HCT116 (cell line): ENCODE results near the gene NFIC. TPM values are rescaled to one million over a fixed set of nuclear protein-coding genes. Genes with fewer than 3 reads are reported as not detected.

Experiments
- ATAC-seq: fragments of 200-7000 bp; cut with Tn5 transposase; 2 replicates; pipeline ENCODE4 v1.9.1; 2020; ENCODE audit warnings: mild to moderate bottlenecking, moderate library complexity
- BruUV-seq: library from RNA; stranded (reverse); fragments of 400-500 nt; replicated peaks from 2 replicates; lab custom pipeline; 2021; lab: Mats Ljungman, UMichigan
- CTCF ChIA-PET: fragments of 300-600 bp; sonication (Branson Sonifier 250); formaldehyde crosslinking; loops from one replicate; lab custom pipeline; 2021; ENCODE audit warnings: antibody characterized with exemption; lab: Charles Lee
- POLR2A ChIA-PET: fragments of 300-600, 350-600 bp; sonication (Branson Sonifier 250); formaldehyde crosslinking; loops from one replicate; lab custom pipeline; 2021; ENCODE audit warnings: antibody characterized with exemption; lab: Charles Lee
- RAD21 ChIA-PET, 2 experiments: fragments of 300-600 bp; sonication (Branson Sonifier 250); formaldehyde crosslinking; loops; one replicate each; lab custom pipeline; 2023; ENCODE audit warnings: low total read pairs in 2 of 2; ENCODE audit not compliant: uncharacterized antibody in 2 of 2, unreplicated experiment in 2 of 2, low non-redundant PET in 1 of 2; lab: Charles Lee
- DNase-seq: peaks from one replicate; pipeline ENCODE4 v3.0.0-alpha.2; 2010; ENCODE audit warnings: low read depth, low spot score
- H2AFZ ChIP-seq: fragments of 200-600 bp; shearing (Covaris generic), sonication (generic); 2 replicates; pipeline ENCODE4 v1.6.1; 2017; ENCODE audit warnings: low read depth, mixed run types, mixed read lengths, antibody characterized with exemption, low read length; ENCODE audit not compliant: poor library complexity, severe bottlenecking
- H3K27ac ChIP-seq: 2 replicates; pipeline ENCODE4 v1.5.1; 2012; ENCODE audit warnings: low read depth, low read length
- H3K27me3 ChIP-seq: fragments of 200-600 bp; sonication (generic); 2 replicates; pipeline ENCODE4 v1.6.1; 2016; ENCODE audit warnings: mixed run types, low read length, mixed read lengths; ENCODE audit not compliant: insufficient read depth
- H3K36me3 ChIP-seq, 2 experiments: fragments of 200-500 bp in 1 of 2; fragments of 200-600 bp in 1 of 2; sonication (Bioruptor generic) in 1 of 2; sonication (generic) in 1 of 2; 2 replicates each; pipeline versions ENCODE4 v1.5.1 to v1.6.1; 2014 to 2016; ENCODE audit warnings: low read length in 2 of 2, inconsistent platforms in 1 of 2, mixed read lengths in 1 of 2, mixed run types in 1 of 2; ENCODE audit not compliant: insufficient read depth in 2 of 2, control insufficient read depth in 1 of 2
- H3K4me1 ChIP-seq, 2 experiments: fragments of 200-600 bp in 1 of 2; sonication (generic) in 1 of 2; 2 replicates each; pipeline versions ENCODE4 v1.5.1 to v1.6.1; 2012 to 2017; ENCODE audit warnings: low read length in 2 of 2, inconsistent platforms in 1 of 2, mild to moderate bottlenecking in 1 of 2, mixed read lengths in 1 of 2, mixed run types in 1 of 2, moderate library complexity in 1 of 2; ENCODE audit not compliant: insufficient read depth in 2 of 2, control insufficient read depth in 1 of 2
- H3K4me2 ChIP-seq: fragments of 200-600 bp; sonication (generic); 2 replicates; pipeline ENCODE4 v1.6.1; 2017; ENCODE audit warnings: mixed run types, low read length, mixed read lengths
- H3K4me3 ChIP-seq, 2 experiments: fragments of 200-600 bp in 1 of 2; sonication (generic) in 1 of 2; replicated peaks in 1 of 2; 2 replicates each; pipeline ENCODE4 v1.5.1; 2011 to 2016; ENCODE audit warnings: low read length in 2 of 2, control low read depth in 1 of 2, low read depth in 1 of 2, mild to moderate bottlenecking in 1 of 2, mixed read lengths in 1 of 2, mixed run types in 1 of 2
- H3K79me2 ChIP-seq: fragments of 200-600 bp; sonication (generic); 2 replicates; pipeline ENCODE4 v1.6.1; 2017; ENCODE audit warnings: mild to moderate bottlenecking, mixed run types, low read length, moderate library complexity, mixed read lengths; ENCODE audit not compliant: insufficient read depth
- H3K9ac ChIP-seq: fragments of 200-600 bp; sonication (generic); 2 replicates; pipeline ENCODE4 v1.6.1; 2016; ENCODE audit warnings: low read length, mixed read lengths
- H3K9me2 ChIP-seq: fragments of 200-600 bp; sonication (generic), shearing (Covaris generic); 2 replicates; pipeline ENCODE4 v1.6.1; 2017; ENCODE audit warnings: mixed run types, mild to moderate bottlenecking, moderate library complexity; ENCODE audit not compliant: insufficient read depth
- H3K9me3 ChIP-seq, 2 experiments: fragments of 200-500 bp in 1 of 2; fragments of 200-600 bp in 1 of 2; sonication (Bioruptor generic) in 1 of 2; sonication (generic) in 1 of 2; 2 replicates each; pipeline ENCODE4 v1.6.1; 2014 to 2017; ENCODE audit warnings: low read length in 2 of 2, mixed read lengths in 2 of 2, inconsistent platforms in 1 of 2, low read depth in 1 of 2, mild to moderate bottlenecking in 1 of 2, mixed run types in 1 of 2, moderate library complexity in 1 of 2; ENCODE audit not compliant: control insufficient read depth in 1 of 2, insufficient read depth in 1 of 2
- H4K20me1 ChIP-seq: fragments of 200-600 bp; sonication (generic), shearing (Covaris generic); 2 replicates; pipeline ENCODE4 v1.6.1; 2017; ENCODE audit warnings: mixed run types, mild to moderate bottlenecking, moderate library complexity; ENCODE audit not compliant: insufficient read depth
- FOSL1 ChIP-seq: IDR thresholded peaks from 2 replicates; pipeline ENCODE4 v1.6.1; 2012; ENCODE audit warnings: low read depth
- POLR2A ChIP-seq: IDR thresholded peaks from 2 replicates; pipeline ENCODE4 v1.7.0; 2011; ENCODE audit warnings: borderline replicate concordance; ENCODE audit not compliant: insufficient read depth, insufficient read length; ENCODE audit errors: extremely low read depth
- SRF ChIP-seq: IDR thresholded peaks from 2 replicates; pipeline ENCODE4 v1.6.1; 2012; ENCODE audit warnings: low read depth
- TCF7L2 ChIP-seq: IDR thresholded peaks from 2 replicates; pipeline ENCODE4 v1.7.0; 2011; ENCODE audit warnings: borderline replicate concordance, inconsistent platforms; ENCODE audit not compliant: insufficient read depth, insufficient read length; ENCODE audit errors: extremely low read depth
- YY1 ChIP-seq: IDR thresholded peaks from 2 replicates; pipeline ENCODE4 v1.6.1; 2011; ENCODE audit warnings: low read length, low read depth, moderate library complexity, mild to moderate bottlenecking; ENCODE audit not compliant: insufficient replicate concordance; ENCODE audit errors: extremely low read depth
- ZBTB33 ChIP-seq: IDR thresholded peaks from 2 replicates; pipeline ENCODE4 v1.6.1; 2011; ENCODE audit warnings: mild to moderate bottlenecking, low read length, moderate library complexity; ENCODE audit not compliant: insufficient replicate concordance; ENCODE audit errors: extremely low read depth
- intact Hi-C: fragments of 100-400 bp; cut with micrococcal nuclease; formaldehyde crosslinking; loops from 2 replicates; pipeline ENCODE4 v1.10.0; 2022
- total RNA-seq: library from RNA; stranded (reverse); gene quantifications from one replicate; pipeline ENCODE4 v1.2.1, GENCODE V29; 2021; ENCODE audit not compliant: unreplicated experiment
- TF ChIP-seq, protein P1 (sequence below): IDR thresholded peaks from 2 replicates; pipeline ENCODE4 v1.6.1; 2012; ENCODE audit warnings: low read depth
- TF ChIP-seq, protein P2 (sequence below): IDR thresholded peaks from 2 replicates; pipeline ENCODE4 v1.6.1; 2012

NFIC gene
- total RNA-seq, 1 experiment from 2014 or later = 116 TPM

- POLR2A ChIA-PET = interaction anchor here (0.9 to 1.1 kb wide), 2 partner anchors 101 to 172 kb away, joined by 3 read pairs; partner anchors contain the start of gene DOHH
- no peaks in the 10 kb centered on the region for H3K9me2 ChIP-seq
Observed at GRCh38 chr19:3328743-3329142, 37.6 kb upstream of the NFIC start.

More at GRCh38 chr19:3328743-3329142, 37.6 kb upstream of the NFIC start:
- ChIA-PET RAD21 (no interaction called here), CTCF (interaction anchor here (1.6 to 4.1 kb wide), 4 partner anchors 101 to 157 kb away, joined by 5 to 23 read pairs (median 16); no protein-coding TSS in a partner anchor)
- peaks cover 10% of the 10 kb centered on the region; the same call in 1 of the 2 replicates for H3K27me3 ChIP-seq
- no peaks in the 10 kb centered on the region for H3K9me3 ChIP-seq
- H3K4me3 ChIP-seq = no peak overlapping the region
- no peak overlapping the region for H3K4me2 ChIP-seq
- DNase-seq (no peak), ATAC-seq (no peak)
- H3K79me2 ChIP-seq = no peaks in the 10 kb centered on the region
- no peaks in the 10 kb centered on the region; a peak in 1 of 4 replicates for H3K4me1 ChIP-seq
- no peak overlapping the region for H2AFZ ChIP-seq
- H3K27ac ChIP-seq = no peak overlapping the region
- no peaks in the 10 kb centered on the region for H3K36me3 ChIP-seq
- intact Hi-C loops = no loop called here
- no TSS peak for BruUV-seq
- no peak overlapping the region for H3K9ac ChIP-seq
- no peak for TF ChIP-seq YY1
- TF ChIP-seq, protein P1, sequence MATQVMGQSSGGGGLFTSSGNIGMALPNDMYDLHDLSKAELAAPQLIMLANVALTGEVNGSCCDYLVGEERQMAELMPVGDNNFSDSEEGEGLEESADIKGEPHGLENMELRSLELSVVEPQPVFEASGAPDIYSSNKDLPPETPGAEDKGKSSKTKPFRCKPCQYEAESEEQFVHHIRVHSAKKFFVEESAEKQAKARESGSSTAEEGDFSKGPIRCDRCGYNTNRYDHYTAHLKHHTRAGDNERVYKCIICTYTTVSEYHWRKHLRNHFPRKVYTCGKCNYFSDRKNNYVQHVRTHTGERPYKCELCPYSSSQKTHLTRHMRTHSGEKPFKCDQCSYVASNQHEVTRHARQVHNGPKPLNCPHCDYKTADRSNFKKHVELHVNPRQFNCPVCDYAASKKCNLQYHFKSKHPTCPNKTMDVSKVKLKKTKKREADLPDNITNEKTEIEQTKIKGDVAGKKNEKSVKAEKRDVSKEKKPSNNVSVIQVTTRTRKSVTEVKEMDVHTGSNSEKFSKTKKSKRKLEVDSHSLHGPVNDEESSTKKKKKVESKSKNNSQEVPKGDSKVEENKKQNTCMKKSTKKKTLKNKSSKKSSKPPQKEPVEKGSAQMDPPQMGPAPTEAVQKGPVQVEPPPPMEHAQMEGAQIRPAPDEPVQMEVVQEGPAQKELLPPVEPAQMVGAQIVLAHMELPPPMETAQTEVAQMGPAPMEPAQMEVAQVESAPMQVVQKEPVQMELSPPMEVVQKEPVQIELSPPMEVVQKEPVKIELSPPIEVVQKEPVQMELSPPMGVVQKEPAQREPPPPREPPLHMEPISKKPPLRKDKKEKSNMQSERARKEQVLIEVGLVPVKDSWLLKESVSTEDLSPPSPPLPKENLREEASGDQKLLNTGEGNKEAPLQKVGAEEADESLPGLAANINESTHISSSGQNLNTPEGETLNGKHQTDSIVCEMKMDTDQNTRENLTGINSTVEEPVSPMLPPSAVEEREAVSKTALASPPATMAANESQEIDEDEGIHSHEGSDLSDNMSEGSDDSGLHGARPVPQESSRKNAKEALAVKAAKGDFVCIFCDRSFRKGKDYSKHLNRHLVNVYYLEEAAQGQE = no peak
- no peak for TF ChIP-seq SRF
- TF ChIP-seq FOSL1 = no peak
- TF ChIP-seq ZBTB33 = no peak
- no peak for TF ChIP-seq POLR2A
- TF ChIP-seq TCF7L2 = no peak
- TF ChIP-seq, protein P2, sequence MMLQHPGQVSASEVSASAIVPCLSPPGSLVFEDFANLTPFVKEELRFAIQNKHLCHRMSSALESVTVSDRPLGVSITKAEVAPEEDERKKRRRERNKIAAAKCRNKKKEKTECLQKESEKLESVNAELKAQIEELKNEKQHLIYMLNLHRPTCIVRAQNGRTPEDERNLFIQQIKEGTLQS = no peak
- H4K20me1 ChIP-seq = no peaks in the 10 kb centered on the region
